ENCODE results near the gene SULT1C2. TPM values are rescaled to one million over a fixed set of nuclear protein-coding genes. Genes with fewer than 3 reads are reported as not detected.

SULT1C2 gene
- total RNA-seq, 4 donors from 2014 or later = 1.3 to 55.3 (median 19.3) TPM

GRCh38 chr2:108320326-108320922 lies 31.7 kb downstream of the SULT1C2 start:
- H3K4me1 ChIP-seq = peaks cover 0 to 8% (median 0%) of the 10 kb centered on the region in 4 donors
- DNase-seq = no peak
- no peaks in the 10 kb centered on the region for H3K9me3 ChIP-seq
- TF ChIP-seq POLR2A (IDR thresholded peaks at IDR 0.05) (no peak), CTCF (IDR thresholded peaks at IDR 0.05) (no peak)
- no peaks in the 10 kb centered on the region for H3K27me3 ChIP-seq
- H3K4me3 ChIP-seq = no peak overlapping the region
- H3K36me3 ChIP-seq = no peaks in the 10 kb centered on the region
- no peak overlapping the region for H3K27ac ChIP-seq

- Histone ChIP-seq H3K36me3 (no peaks in the 10 kb centered on the region), H3K27me3 (no peaks in the 10 kb centered on the region), H3K9me3 (no peaks in the 10 kb centered on the region), H3K4me3 (no peak overlapping the region), H3K27ac (no peak overlapping the region), H3K4me1 (no peaks in the 10 kb centered on the region)
- TF ChIP-seq POLR2A (IDR thresholded peaks at IDR 0.05) (no peak), CTCF (IDR thresholded peaks at IDR 0.05) (no peak)
- no peak for DNase-seq
Measured at GRCh38 chr2:108323619-108324018, 34.9 kb downstream of the SULT1C2 start.

GRCh38 chr2:108324531-108325255 lies 36.0 kb downstream of the SULT1C2 start:
- H3K4me1 ChIP-seq = no peaks in the 10 kb centered on the region

GRCh38 chr2:108325756-108326155 lies 37.1 kb downstream of the SULT1C2 start:
- DNase-seq = no peak
- Histone ChIP-seq H3K4me3 (no peak overlapping the region), H3K27ac (no peak overlapping the region), H3K27me3 (no peaks in the 10 kb centered on the region), H3K4me1 (no peaks in the 10 kb centered on the region), H3K36me3 (no peaks in the 10 kb centered on the region), H3K9me3 (no peaks in the 10 kb centered on the region)
- no peak for TF ChIP-seq CTCF (IDR thresholded peaks at IDR 0.05)
- TF ChIP-seq POLR2A (IDR thresholded peaks at IDR 0.05) = no peak

More at GRCh38 chr2:108324531-108325255, 36.0 kb downstream of the SULT1C2 start:
- no peak for TF ChIP-seq POLR2A (IDR thresholded peaks at IDR 0.05)
- TF ChIP-seq CTCF (IDR thresholded peaks at IDR 0.05) = no peak
- no peak for DNase-seq
- Histone ChIP-seq H3K36me3 (no peaks in the 10 kb centered on the region), H3K27ac (no peak overlapping the region), H3K4me3 (no peak overlapping the region), H3K9me3 (no peaks in the 10 kb centered on the region), H3K27me3 (no peaks in the 10 kb centered on the region)

GRCh38 chr2:108329771-108330170 lies 41.1 kb downstream of the SULT1C2 start:
- TF ChIP-seq POLR2A (IDR thresholded peaks at IDR 0.05) (no peak), CTCF (IDR thresholded peaks at IDR 0.05) (no peak)
- H3K4me1 ChIP-seq = no peaks in the 10 kb centered on the region
- H3K36me3 ChIP-seq = no peaks in the 10 kb centered on the region
- no peak overlapping the region for H3K27ac ChIP-seq
- H3K27me3 ChIP-seq = no peaks in the 10 kb centered on the region
- H3K4me3 ChIP-seq = no peak overlapping the region
- DNase-seq = no peak
- H3K9me3 ChIP-seq = no peaks in the 10 kb centered on the region

Measured in Peyer's patch (tissue), 4 donors.